ENCODE results near the gene DOCK4.

The DOCK4 gene

DNA sequence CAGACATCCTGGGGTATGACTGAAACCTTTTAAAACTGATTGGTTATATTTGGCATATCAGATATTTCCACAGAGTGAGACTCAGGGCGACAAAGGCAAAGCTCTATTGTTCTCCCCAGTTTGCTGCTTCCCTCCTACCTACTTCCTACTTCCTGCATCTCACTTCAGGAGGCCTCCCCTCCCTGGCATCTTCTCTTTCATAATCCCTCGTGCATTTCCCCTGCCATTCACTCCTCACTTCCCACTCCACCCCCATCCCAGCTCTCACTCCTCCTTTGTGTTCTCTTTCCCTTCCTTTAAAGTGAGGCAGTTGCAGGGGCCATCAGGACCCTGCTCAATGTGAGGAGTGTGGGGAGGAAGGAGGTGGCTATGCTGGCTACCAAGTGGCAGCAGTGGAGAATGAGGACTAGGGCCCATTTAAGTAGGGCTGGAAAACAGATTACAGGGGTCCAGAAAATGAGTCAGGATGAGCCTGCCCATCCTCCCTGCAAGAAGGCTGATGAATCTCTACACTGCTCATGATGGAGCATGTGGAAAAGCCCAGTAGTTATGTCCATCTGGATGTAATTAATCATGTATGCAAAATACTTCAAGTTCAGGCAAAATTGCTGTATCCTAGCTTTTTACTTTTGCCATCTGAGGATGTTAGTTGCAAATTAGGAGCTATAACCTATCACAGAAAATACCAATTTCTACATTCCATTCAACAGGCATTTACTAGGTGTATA, 332.1 kb downstream of the DOCK4 start:
- H3K27me3 ChIP-seq: no peaks in the 10 kb centered on the region
- H3K4me1 ChIP-seq: no peaks in the 10 kb centered on the region; the same call in 1 of the 2 replicates
- H3K4me3 ChIP-seq (ENCODE audit: low read depth, low read length): no peak overlapping the region
- DNase-seq: no peak
- TF ChIP-seq, protein P1, sequence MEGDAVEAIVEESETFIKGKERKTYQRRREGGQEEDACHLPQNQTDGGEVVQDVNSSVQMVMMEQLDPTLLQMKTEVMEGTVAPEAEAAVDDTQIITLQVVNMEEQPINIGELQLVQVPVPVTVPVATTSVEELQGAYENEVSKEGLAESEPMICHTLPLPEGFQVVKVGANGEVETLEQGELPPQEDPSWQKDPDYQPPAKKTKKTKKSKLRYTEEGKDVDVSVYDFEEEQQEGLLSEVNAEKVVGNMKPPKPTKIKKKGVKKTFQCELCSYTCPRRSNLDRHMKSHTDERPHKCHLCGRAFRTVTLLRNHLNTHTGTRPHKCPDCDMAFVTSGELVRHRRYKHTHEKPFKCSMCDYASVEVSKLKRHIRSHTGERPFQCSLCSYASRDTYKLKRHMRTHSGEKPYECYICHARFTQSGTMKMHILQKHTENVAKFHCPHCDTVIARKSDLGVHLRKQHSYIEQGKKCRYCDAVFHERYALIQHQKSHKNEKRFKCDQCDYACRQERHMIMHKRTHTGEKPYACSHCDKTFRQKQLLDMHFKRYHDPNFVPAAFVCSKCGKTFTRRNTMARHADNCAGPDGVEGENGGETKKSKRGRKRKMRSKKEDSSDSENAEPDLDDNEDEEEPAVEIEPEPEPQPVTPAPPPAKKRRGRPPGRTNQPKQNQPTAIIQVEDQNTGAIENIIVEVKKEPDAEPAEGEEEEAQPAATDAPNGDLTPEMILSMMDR (IDR thresholded peaks at IDR 0.05; ENCODE audit: low read depth, low read length): no peak
- no peaks in the 10 kb centered on the region for H3K36me3 ChIP-seq
- no peaks in the 10 kb centered on the region for H3K9me3 ChIP-seq

DNA sequence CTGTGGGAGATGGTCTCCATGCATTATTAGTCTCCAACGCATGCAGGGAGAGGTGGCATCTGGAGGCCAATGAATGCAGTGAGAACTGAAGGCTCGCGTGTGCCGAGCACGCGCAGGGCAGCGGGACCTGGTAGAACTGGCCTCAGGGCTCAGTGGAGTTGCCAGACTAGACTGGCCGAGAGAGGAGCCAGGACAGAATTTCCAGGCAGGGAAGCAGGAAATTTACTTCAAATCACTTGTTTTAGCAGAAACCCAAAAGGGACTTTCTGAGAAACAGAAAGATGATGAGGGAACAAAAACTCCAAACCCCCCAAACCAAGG, 332.9 kb downstream of the DOCK4 start:
- no peaks in the 10 kb centered on the region for H3K27me3 ChIP-seq
- H3K4me3 ChIP-seq (ENCODE audit: low read depth, low read length): no peak overlapping the region
- H3K4me1 ChIP-seq: no peaks in the 10 kb centered on the region; the same call in 1 of the 2 replicates
- DNase-seq: no peak
- H3K9me3 ChIP-seq: no peaks in the 10 kb centered on the region
- no peaks in the 10 kb centered on the region for H3K36me3 ChIP-seq
- TF ChIP-seq, protein P1 (IDR thresholded peaks at IDR 0.05; ENCODE audit: low read depth, low read length): no peak

DNA sequence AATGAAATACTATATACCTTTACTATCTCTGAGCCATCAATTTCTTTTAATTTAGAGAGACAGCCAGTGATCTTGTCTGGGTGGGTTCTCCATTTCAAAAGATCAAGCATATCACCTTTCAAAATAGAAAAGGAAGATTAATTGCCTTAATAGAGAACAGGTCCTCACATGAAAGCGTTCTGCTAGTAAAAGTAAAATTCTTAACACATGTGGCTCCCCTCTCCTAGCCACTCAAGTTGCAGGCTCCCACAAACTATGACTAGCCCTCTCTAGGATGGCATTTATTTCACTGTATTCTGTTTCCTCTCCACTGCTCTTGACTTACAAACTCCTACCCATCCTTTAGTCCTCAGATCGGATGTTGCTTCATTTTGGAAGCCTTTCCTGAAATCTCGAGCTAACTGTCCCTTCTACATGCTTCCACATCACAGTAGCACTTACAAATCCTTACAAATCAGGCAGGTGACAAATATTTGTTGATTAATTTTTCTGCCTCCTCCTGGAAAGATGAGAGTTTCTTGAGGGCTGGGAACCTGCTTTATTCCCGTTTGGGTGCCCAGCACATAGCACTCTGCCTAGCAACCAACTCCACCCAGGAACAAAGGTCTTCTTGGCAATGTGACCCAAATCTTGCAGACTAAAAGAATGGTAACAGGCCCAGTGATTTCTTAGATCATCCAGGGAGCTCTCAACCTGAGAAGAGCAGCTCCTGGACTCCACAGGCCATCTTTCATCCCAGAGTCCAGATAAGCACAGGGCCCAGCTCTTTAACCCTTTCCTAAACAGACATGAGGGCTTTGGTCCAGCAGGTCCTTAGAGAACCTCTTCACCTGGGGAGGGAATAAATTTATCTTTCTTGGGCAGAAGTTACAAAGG, 333.5 kb downstream of the DOCK4 start:
- Histone ChIP-seq H3K36me3 (no peaks in the 10 kb centered on the region), H3K4me3 (ENCODE audit: low read depth, low read length) (no peak overlapping the region), H3K4me1 (no peaks in the 10 kb centered on the region; the same call in 1 of the 2 replicates), H3K27me3 (no peaks in the 10 kb centered on the region), H3K9me3 (no peaks in the 10 kb centered on the region)
- TF ChIP-seq, protein P1 (IDR thresholded peaks at IDR 0.05; ENCODE audit: low read depth, low read length): no peak
- no peak for DNase-seq

DNA sequence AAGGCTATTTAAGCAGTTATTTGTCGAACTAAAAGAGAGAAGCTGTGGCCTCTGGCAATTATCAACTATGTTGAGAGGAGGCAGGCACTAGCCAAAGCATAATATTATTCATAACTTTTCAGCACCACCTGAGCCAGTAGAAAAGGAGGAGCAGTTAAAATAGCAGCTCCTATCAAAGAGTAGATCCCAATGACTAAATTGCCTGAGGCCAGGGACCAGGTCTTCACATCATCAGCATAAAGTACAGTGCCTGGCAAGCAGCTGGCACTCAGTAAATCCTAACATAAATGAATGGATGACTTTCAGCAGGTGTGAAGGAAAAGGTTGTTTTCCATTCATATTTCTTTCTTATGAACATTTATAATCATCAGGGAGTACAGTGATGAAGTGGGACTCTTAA, 334.9 kb downstream of the DOCK4 start:
- Histone ChIP-seq H3K9me3 (no peaks in the 10 kb centered on the region), H3K4me3 (ENCODE audit: low read depth, low read length) (no peak overlapping the region), H3K4me1 (no peaks in the 10 kb centered on the region; the same call in 1 of the 2 replicates), H3K27me3 (no peaks in the 10 kb centered on the region), H3K36me3 (no peaks in the 10 kb centered on the region)
- no peak for DNase-seq
- TF ChIP-seq, protein P1 (IDR thresholded peaks at IDR 0.05; ENCODE audit: low read depth, low read length): no peak

DNA sequence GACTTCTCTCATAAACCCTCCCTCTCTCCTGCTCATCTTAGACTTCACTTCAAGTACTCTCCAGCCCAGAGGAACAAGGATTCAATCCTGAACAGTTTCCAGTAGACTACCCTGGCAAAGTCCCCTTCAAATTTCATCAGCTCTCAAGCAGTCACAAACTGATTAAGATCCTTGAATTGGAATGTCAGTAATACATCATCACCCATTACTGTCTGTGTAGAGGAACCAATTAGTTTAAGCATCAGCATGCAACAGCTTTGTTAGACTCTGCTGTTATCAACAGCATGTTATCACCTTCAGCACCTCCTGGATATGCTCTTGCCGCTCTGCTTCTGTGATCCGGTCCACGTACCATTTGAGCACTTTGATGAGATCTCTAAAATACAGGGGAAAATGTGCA, 336.9 kb downstream of the DOCK4 start:
- H3K4me3 ChIP-seq (ENCODE audit: low read depth, low read length): no peak overlapping the region
- TF ChIP-seq, protein P1 (IDR thresholded peaks at IDR 0.05; ENCODE audit: low read depth, low read length): no peak
- H3K36me3 ChIP-seq: 0 out of 2 replicates have a peak, but pooled peaks cover 3% of the 10 kb centered on the region

More for the DNA sequence above, 336.9 kb downstream of the DOCK4 start:
- no peaks in the 10 kb centered on the region; the same call in 1 of the 2 replicates for H3K4me1 ChIP-seq
- no peak for DNase-seq
- no peaks in the 10 kb centered on the region for H3K9me3 ChIP-seq
- no peaks in the 10 kb centered on the region for H3K27me3 ChIP-seq

Measured in BE2C (cell line).